ENCODE data around the gene NHS.

GRCh38 chrX:17591741-17592110 lies 216.7 kb downstream of the NHS start:
- TF ChIP-seq EZH2 (optimal IDR thresholded peaks at IDR 0.05; ENCODE audit: low read depth, low read length) (no peak), EZH2phosphoT487 (IDR thresholded peaks at IDR 0.05; ENCODE audit: low read length) (no peak)
- TF ChIP-seq, protein P1, sequence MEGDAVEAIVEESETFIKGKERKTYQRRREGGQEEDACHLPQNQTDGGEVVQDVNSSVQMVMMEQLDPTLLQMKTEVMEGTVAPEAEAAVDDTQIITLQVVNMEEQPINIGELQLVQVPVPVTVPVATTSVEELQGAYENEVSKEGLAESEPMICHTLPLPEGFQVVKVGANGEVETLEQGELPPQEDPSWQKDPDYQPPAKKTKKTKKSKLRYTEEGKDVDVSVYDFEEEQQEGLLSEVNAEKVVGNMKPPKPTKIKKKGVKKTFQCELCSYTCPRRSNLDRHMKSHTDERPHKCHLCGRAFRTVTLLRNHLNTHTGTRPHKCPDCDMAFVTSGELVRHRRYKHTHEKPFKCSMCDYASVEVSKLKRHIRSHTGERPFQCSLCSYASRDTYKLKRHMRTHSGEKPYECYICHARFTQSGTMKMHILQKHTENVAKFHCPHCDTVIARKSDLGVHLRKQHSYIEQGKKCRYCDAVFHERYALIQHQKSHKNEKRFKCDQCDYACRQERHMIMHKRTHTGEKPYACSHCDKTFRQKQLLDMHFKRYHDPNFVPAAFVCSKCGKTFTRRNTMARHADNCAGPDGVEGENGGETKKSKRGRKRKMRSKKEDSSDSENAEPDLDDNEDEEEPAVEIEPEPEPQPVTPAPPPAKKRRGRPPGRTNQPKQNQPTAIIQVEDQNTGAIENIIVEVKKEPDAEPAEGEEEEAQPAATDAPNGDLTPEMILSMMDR (IDR thresholded peaks at IDR 0.05; ENCODE audit: low read length) = no peak
